HG02885 (cell line): Measurements from ENCODE around the gene HSPB8.

ENCODE experiments used
- ATAC-seq: cut with Tn5 transposase; IDR thresholded peaks from one replicate; pipeline ENCODE4 v1.9.1; 2021; ENCODE audit warnings: mild to moderate bottlenecking; ENCODE audit not compliant: unreplicated experiment, poor library complexity

The HSPB8 gene, protein sequence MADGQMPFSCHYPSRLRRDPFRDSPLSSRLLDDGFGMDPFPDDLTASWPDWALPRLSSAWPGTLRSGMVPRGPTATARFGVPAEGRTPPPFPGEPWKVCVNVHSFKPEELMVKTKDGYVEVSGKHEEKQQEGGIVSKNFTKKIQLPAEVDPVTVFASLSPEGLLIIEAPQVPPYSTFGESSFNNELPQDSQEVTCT

DNA sequence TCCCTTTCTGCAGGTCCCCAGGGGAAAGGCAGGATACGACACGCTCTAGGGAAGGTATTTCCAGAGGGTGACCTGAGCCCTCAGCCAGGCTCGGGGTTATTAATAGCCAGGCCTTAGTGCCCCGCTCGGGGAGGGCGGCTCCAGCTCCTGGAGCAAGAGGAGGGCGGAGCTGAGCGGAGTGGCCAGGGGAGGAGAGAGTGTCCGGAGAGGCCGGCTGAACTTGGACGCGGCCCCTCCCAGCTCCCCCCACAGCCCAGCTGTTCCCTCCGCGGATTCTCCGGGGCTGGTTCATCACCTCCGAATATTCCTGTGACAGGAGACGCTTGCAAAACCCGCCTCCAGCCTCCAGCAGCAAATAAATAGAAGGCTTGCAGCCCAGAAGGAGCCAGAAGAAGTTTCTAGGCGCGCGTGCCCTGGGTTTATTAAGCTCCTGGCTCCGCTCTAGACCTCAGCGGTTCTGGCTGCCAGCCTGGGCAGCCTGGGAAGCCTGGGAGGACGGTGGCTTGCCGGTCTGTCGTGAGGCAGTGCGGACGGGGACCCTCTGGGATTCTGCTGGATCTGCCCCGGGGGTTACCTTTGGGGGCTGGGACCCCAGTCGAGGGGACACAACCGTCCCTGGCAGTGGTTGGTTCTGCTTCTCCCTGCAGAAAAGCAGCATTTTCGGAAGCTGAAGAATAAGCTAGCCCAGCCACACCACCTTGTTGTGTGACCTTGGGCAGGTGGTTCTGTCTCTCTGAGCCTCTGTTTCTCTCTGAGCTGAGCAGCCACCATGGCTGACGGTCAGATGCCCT is at the start of gene HSPB8:
Gene HSPB8 (plus strand): TSS at position 388 of the 791 bp plus-strand sequence. CDS start 382 bp downstream, at position 770.
- no peak for ATAC-seq

- ATAC-seq: no peak
Observed at GRCh38 chr12:119129827-119130434, 48.8 kb upstream of the HSPB8 start.

GRCh38 chr12:119130523-119130922 is 48.2 kb upstream of the HSPB8 start:
- no peak for ATAC-seq

GRCh38 chr12:119134284-119135072 is 44.3 kb upstream of the HSPB8 start:
- ATAC-seq: no peak

DNA sequence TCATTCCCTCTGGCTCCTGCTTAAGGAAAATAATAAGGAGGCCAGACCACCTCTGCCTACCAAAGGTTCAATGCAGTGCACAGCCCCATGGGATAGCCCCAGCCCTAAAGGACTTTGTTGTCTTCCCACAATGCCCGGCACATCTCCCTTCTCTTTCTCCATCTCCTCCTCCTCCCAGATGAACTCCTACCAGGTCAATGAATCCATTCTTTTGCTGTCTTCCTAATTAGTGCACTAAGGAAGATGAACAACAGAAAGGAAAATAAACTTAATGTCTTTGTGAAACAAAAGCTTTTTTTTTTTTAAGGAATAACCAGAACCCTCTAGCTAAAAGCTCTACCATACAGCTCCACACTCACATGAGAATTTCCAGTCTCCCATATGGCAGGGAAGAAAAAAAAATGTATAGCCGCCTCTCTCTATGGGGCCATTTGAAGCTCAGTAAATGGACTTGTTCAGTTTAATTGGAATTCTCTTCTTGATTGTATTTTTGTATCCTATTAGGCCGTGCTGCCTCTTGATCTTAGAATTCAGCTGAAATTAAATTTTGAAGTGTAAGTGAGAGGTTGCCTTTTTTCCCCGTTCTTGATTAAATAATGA is 41.8 kb upstream of the HSPB8 start:
- ATAC-seq: no peak

- no peak for ATAC-seq
Observed at GRCh38 chr12:119139448-119139847, 39.3 kb upstream of the HSPB8 start.

DNA sequence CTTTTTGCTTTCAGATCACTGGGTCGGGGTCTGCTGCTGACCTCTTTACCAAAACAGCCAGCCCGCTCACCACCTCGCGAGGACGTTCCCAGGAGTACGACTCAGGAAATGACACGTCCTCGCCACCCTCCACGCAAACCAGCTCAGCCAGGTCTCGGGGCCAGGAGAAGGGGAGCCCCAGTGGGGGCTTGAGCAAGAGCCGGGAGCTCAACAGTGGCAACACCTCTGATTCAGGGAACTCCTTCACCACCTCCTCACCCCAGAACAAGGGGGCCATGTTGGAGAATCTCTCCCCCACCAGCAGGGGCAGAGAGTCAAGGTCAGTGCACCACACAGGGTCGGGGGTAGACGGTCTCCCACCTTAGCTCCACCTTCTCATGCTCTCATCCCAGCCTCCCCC is 33.4 kb upstream of the HSPB8 start:
- no peak for ATAC-seq

- no peak for ATAC-seq
Observed at GRCh38 chr12:119147847-119148448, 30.8 kb upstream of the HSPB8 start.

DNA sequence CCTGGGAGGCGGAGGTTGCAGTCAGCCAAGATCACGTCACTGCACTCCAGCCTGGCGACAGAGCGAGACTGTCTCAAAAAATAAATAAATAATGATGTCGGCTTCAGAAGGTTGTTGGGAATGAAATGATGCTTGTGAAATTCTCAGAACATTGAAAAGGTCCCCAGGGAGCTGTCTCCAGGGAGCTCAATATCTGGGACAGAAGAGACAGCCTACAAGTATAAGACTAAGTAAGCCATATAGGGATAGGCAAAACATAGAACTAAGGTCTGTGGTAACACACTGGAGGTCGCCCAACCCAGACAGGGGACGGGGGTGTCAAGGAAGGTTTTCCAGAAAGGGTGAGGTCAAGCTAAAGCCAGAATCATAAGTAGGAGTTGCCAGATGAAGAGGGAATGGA is 29.5 kb upstream of the HSPB8 start:
- no peak for ATAC-seq

- ATAC-seq: no peak
Observed at GRCh38 chr12:119151445-119152026, 27.2 kb upstream of the HSPB8 start.

GRCh38 chr12:119153477-119154434 is 25.0 kb upstream of the HSPB8 start:
- no peak for ATAC-seq

DNA sequence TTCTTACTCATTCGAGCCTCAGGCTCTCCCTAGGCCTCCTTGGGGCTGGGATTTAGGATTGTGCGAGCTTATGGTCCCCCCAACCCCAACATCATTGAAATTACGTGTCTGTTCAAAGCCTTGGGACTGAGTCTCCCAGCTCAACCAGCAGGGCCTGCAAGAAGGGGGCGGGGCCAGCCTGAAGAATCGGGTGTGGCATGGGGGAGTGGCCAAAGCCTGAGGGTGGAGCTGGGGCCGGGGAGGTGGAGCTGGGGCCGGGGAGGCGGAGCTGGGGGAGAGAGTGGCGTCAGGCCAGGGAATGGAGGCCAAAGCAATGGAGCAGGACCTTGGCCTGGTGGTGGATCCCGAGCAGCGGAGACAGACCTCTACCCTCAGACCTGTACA is 24.3 kb upstream of the HSPB8 start:
- no peak for ATAC-seq

GRCh38 chr12:119156401-119157044 is 22.2 kb upstream of the HSPB8 start:
- no peak for ATAC-seq

DNA sequence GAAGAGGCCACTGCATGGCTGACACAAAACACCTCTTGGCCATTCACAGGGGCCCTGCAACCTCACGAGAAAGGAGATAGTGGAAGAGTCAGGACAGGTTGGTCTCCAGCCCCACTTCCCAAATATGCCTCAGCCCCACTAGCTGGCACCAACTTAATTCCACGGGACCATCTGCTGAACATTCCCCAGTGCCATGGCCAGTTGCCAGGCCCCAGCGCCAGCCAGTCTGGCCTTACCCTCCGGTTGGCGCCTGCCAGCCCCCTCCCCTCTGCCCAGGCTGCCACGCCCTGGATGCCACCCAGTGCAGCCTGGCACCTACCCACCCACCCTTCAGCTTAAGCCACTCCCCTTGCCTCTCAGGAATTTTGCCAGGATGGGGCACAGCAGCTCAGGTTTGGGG is 21.2 kb upstream of the HSPB8 start:
- ATAC-seq: no peak

GRCh38 chr12:119157978-119158377 is 20.8 kb upstream of the HSPB8 start:
- ATAC-seq: no peak

DNA sequence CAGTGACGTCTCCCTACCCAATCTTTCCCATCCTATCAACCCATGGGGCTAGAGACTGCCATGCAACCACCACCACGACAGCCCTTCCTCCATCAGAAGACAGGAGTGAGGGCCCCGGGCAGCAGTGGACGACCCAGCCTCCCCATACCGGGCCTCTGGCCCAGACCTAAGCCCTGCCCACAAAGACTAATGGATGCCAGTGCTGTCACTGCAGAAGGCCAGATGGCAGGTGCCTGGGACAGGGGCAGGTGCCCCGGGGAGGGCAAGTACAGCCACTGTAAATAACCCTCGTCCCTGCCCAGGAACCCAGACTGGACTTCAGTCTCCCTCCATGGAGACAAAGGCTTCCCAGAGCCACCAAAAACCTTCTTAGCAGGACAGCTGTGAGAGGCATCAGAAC is 20.3 kb upstream of the HSPB8 start:
- no peak for ATAC-seq

- ATAC-seq: no peak
Observed at GRCh38 chr12:119159844-119160243, 18.9 kb upstream of the HSPB8 start.

GRCh38 chr12:119167902-119168301 is 10.8 kb upstream of the HSPB8 start:
- no peak for ATAC-seq
